Activated T-helper 17 cell treated with anti-CD3 and anti-CD28 coated beads, Interleukin-2, amount 50 U/mL, for 72 hours (primary cell): ENCODE results near the gene EMC10. TPM values are rescaled to one million over a fixed set of nuclear protein-coding genes. Genes with fewer than 3 reads are reported as not detected.

Experiments used
- ATAC-seq: fragments of 150-1000 bp; cut with Tn5 transposase; replicated peaks from 2 replicates; pipeline ENCODE4 v1.10.0; 2021; ENCODE audit warnings: mild to moderate bottlenecking, moderate library complexity
- H3K27ac Mint-ChIP-seq: one replicate; pipeline ENCODE4 v1.8.0; 2022; ENCODE audit warnings: mixed read lengths
- H3K27me3 Mint-ChIP-seq: one replicate; pipeline ENCODE4 v1.8.0; 2022; ENCODE audit warnings: mixed read lengths
- H3K36me3 Mint-ChIP-seq: one replicate; pipeline ENCODE4 v1.8.0; 2022; ENCODE audit warnings: low read depth, mild to moderate bottlenecking, mixed read lengths
- H3K4me1 Mint-ChIP-seq: one replicate; pipeline ENCODE4 v1.8.0; 2022; ENCODE audit warnings: mixed read lengths
- H3K4me3 Mint-ChIP-seq: one replicate; pipeline ENCODE4 v1.8.0; 2022; ENCODE audit warnings: mild to moderate bottlenecking, mixed read lengths
- H3K9me3 Mint-ChIP-seq: one replicate; pipeline ENCODE4 v1.8.0; 2022; ENCODE audit warnings: mixed read lengths
- total RNA-seq, 2 donors: library from RNA; stranded (reverse); gene quantifications; one replicate each; pipeline ENCODE4 v1.2.3, GENCODE V29; 2022

The EMC10 gene
- total RNA-seq, 2 donors from 2014 or later, result 31.3 to 57.8 TPM

- Mint-ChIP-seq H3K27ac (peak overlapping the region; percentile 55), H3K36me3 (peaks cover 26% of the 10 kb centered on the region), H3K4me3 (no peak overlapping the region), H3K9me3 (no peaks in the 10 kb centered on the region), H3K4me1 (peaks cover 28% of the 10 kb centered on the region), H3K27me3 (no peaks in the 10 kb centered on the region)
- ATAC-seq, result no peak
Measured at GRCh38 chr19:50507376-50507775, 31.1 kb downstream of the EMC10 start.

- Mint-ChIP-seq H3K4me3 (peak overlapping the region; percentile 86), H3K27me3 (no peaks in the 10 kb centered on the region), H3K9me3 (no peaks in the 10 kb centered on the region), H3K27ac (peak overlapping the region; percentile 55), H3K4me1 (peaks cover 28% of the 10 kb centered on the region), H3K36me3 (peaks cover 26% of the 10 kb centered on the region)
- ATAC-seq, result no peak
Measured at GRCh38 chr19:50508843-50509190, 32.5 kb downstream of the EMC10 start.

- Mint-ChIP-seq H3K27me3 (no peaks in the 10 kb centered on the region), H3K4me3 (peak overlapping the region; percentile 86), H3K27ac (peak overlapping the region; percentile 55), H3K36me3 (peaks cover 26% of the 10 kb centered on the region), H3K4me1 (peaks cover 28% of the 10 kb centered on the region), H3K9me3 (no peaks in the 10 kb centered on the region)
- no peak for ATAC-seq
Measured at GRCh38 chr19:50509366-50509765, 33.1 kb downstream of the EMC10 start.

- peaks cover 26% of the 10 kb centered on the region for H3K36me3 Mint-ChIP-seq
- peak overlapping the region; percentile 86 for H3K4me3 Mint-ChIP-seq
- no peak for ATAC-seq
- peak overlapping the region; percentile 96 for H3K27ac Mint-ChIP-seq
- no peaks in the 10 kb centered on the region for H3K27me3 Mint-ChIP-seq
- no peaks in the 10 kb centered on the region for H3K9me3 Mint-ChIP-seq
- peaks cover 28% of the 10 kb centered on the region for H3K4me1 Mint-ChIP-seq
Measured at GRCh38 chr19:50510121-50510670, 33.9 kb downstream of the EMC10 start.

GRCh38 chr19:50510700-50511068 is 34.4 kb downstream of the EMC10 start:
- H3K27me3 Mint-ChIP-seq, result no peaks in the 10 kb centered on the region
- H3K27ac Mint-ChIP-seq, result peak overlapping the region; percentile 96
- peaks cover 28% of the 10 kb centered on the region for H3K4me1 Mint-ChIP-seq
- H3K9me3 Mint-ChIP-seq, result no peaks in the 10 kb centered on the region
- peaks cover 26% of the 10 kb centered on the region for H3K36me3 Mint-ChIP-seq
- peak overlapping the region; percentile 86 for H3K4me3 Mint-ChIP-seq
- no peak for ATAC-seq

GRCh38 chr19:50511069-50511822 is 34.9 kb downstream of the EMC10 start, which contains the start of gene JOSD2:
JOSD2 (minus strand) TSS chr19:50511191; CDS start chr19:50510431, 760 bp downstream.
- Mint-ChIP-seq H3K4me1 (peaks cover 28% of the 10 kb centered on the region), H3K36me3 (peaks cover 26% of the 10 kb centered on the region), H3K4me3 (peak within 1 kb of the TSS; percentile 86), H3K27me3 (no peaks in the 10 kb centered on the region), H3K27ac (peak within 1 kb of the TSS; percentile 96), H3K9me3 (no peaks in the 10 kb centered on the region)
- peak; percentile 93 for ATAC-seq

GRCh38 chr19:50512112-50512998 is 36.0 kb downstream of the EMC10 start:
- peak overlapping the region; percentile 86 for H3K4me3 Mint-ChIP-seq
- H3K9me3 Mint-ChIP-seq, result no peaks in the 10 kb centered on the region
- peak overlapping the region; percentile 96 for H3K27ac Mint-ChIP-seq

GRCh38 chr19:50512999-50513745 is 36.9 kb downstream of the EMC10 start:
- Mint-ChIP-seq H3K36me3 (peaks cover 26% of the 10 kb centered on the region), H3K27me3 (no peaks in the 10 kb centered on the region), H3K9me3 (no peaks in the 10 kb centered on the region), H3K4me3 (no peak overlapping the region), H3K4me1 (peaks cover 21% of the 10 kb centered on the region), H3K27ac (no peak overlapping the region)
- no peak for ATAC-seq

More at GRCh38 chr19:50512112-50512998, 36.0 kb downstream of the EMC10 start:
- Mint-ChIP-seq H3K4me1 (peaks cover 21% of the 10 kb centered on the region), H3K36me3 (peaks cover 26% of the 10 kb centered on the region), H3K27me3 (no peaks in the 10 kb centered on the region)
- no peak for ATAC-seq

- no peak within 1 kb of the TSS for H3K4me3 Mint-ChIP-seq
- no peaks in the 10 kb centered on the region for H3K27me3 Mint-ChIP-seq
- H3K9me3 Mint-ChIP-seq, result no peaks in the 10 kb centered on the region
- H3K4me1 Mint-ChIP-seq, result peaks cover 16% of the 10 kb centered on the region
- peaks cover 23% of the 10 kb centered on the region for H3K36me3 Mint-ChIP-seq
- no peak within 1 kb of the TSS for H3K27ac Mint-ChIP-seq
- ATAC-seq, result no peak
Measured at GRCh38 chr19:50513746-50514345, 37.5 kb downstream of the EMC10 start, which contains the start of gene ASPDH. ASPDH (minus strand) TSS chr19:50513913; CDS start chr19:50513823, 90 bp downstream.

- Mint-ChIP-seq H3K9me3 (no peaks in the 10 kb centered on the region), H3K4me3 (no peak overlapping the region), H3K27me3 (no peaks in the 10 kb centered on the region), H3K4me1 (peaks cover 10% of the 10 kb centered on the region), H3K36me3 (peaks cover 16% of the 10 kb centered on the region), H3K27ac (no peak overlapping the region)
- no peak for ATAC-seq
Measured at GRCh38 chr19:50514346-50515167, 38.2 kb downstream of the EMC10 start.

GRCh38 chr19:50515168-50515561 is 38.9 kb downstream of the EMC10 start:
- Mint-ChIP-seq H3K4me3 (no peak overlapping the region), H3K36me3 (peaks cover 15% of the 10 kb centered on the region), H3K27ac (no peak overlapping the region), H3K4me1 (peaks cover 10% of the 10 kb centered on the region), H3K9me3 (no peaks in the 10 kb centered on the region), H3K27me3 (no peaks in the 10 kb centered on the region)
- ATAC-seq, result no peak

- peaks cover 2% of the 10 kb centered on the region for H3K4me1 Mint-ChIP-seq
- no peak overlapping the region for H3K4me3 Mint-ChIP-seq
- H3K9me3 Mint-ChIP-seq, result no peaks in the 10 kb centered on the region
- no peak for ATAC-seq
- H3K27ac Mint-ChIP-seq, result no peak overlapping the region
- peaks cover 3% of the 10 kb centered on the region for H3K27me3 Mint-ChIP-seq
- peaks cover 3% of the 10 kb centered on the region for H3K36me3 Mint-ChIP-seq
Measured at GRCh38 chr19:50516456-50516855, 40.1 kb downstream of the EMC10 start.
